Activated T-helper 1 cell treated with Interleukin-2 at 50 U/mL for 16 hours (primary cell): ENCODE data around the gene MAST2.

Experiments
- DNase-seq: peaks from one replicate; pipeline ENCODE4 v3.0.0-alpha.2; 2020; ENCODE audit warnings: low read depth

MAST2 gene

GRCh38 chr1:46062651-46063319, 259.4 kb downstream of the MAST2 start:
- no peak for DNase-seq

- DNase-seq, result no peak
Observed at GRCh38 chr1:46064708-46065107, 261.3 kb downstream of the MAST2 start.

GRCh38 chr1:46065405-46065804, 262.0 kb downstream of the MAST2 start:
- no peak for DNase-seq

- no peak for DNase-seq
Observed at GRCh38 chr1:46067652-46068051, 264.2 kb downstream of the MAST2 start.

GRCh38 chr1:46068525-46068924, 265.1 kb downstream of the MAST2 start:
- DNase-seq, result no peak

GRCh38 chr1:46070164-46070814, 266.9 kb downstream of the MAST2 start:
- DNase-seq, result no peak

- no peak for DNase-seq
Observed at GRCh38 chr1:46072975-46073374, 269.6 kb downstream of the MAST2 start.

GRCh38 chr1:46076343-46076742, 272.9 kb downstream of the MAST2 start:
- no peak for DNase-seq

- DNase-seq, result no peak
Observed at GRCh38 chr1:46077644-46078043, 274.2 kb downstream of the MAST2 start.

- no peak for DNase-seq
Observed at GRCh38 chr1:46080257-46080656, 276.8 kb downstream of the MAST2 start.

GRCh38 chr1:46081206-46081605, 277.8 kb downstream of the MAST2 start:
- DNase-seq, result no peak

GRCh38 chr1:46081619-46082018, 278.2 kb downstream of the MAST2 start:
- DNase-seq, result no peak

GRCh38 chr1:46083579-46083978, 280.2 kb downstream of the MAST2 start:
- DNase-seq, result no peak

GRCh38 chr1:46084553-46085451, 281.4 kb downstream of the MAST2 start:
- no peak for DNase-seq
